Measurements from ENCODE around the gene APP.
"Not testable (repeated sequence)": the region's sequence is repeated elsewhere in the genome, so short reads cannot be mapped to it uniquely, and the experiment has no call there.

Gene APP

GRCh38 chr21:26159869-26160268, 10.7 kb downstream of the APP start:
- DNase-seq: no peak

DNA sequence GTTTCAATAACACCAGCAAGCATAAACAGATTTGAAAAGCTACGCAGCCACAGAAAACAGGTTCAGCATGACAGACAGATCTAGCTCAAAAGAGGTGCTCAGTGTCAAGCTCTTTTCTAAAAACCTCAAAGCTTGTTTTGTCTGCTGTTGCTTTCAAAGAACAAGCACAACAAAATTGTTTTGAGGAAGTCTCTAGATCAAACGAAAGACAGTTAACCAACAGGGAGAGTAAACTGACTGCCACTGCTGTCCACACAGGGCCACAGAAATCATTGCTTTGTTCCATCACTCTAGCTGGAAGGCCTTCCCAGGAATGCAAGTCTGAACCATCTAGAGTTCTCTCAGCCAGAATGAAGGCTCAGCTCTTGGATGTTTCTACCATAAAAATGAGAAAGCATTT, 12.8 kb downstream of the APP start:
- no peak for DNase-seq

- DNase-seq: no peak
These were observed 15.8 kb downstream of the APP start for GRCh38 chr21:26154753-26155152.

DNA sequence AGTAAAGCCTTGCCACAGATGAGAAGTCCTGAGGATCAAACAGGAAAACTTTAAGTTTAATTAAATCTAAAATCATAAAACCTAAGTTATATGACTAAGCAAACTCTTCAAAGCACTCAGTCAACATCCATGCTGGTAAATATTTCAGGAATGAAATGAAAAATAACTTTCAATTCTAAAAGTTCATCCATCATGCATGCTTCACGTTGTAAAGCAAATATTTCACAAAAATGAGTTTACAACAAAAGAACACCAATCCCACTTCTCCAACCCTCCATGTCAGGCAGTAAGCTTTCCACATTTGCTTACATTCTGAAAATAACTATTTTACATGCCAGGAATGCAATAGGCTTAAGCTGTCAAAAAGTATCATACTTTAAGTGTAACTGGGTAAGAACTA, 16.8 kb downstream of the APP start:
- no peak for DNase-seq

DNA sequence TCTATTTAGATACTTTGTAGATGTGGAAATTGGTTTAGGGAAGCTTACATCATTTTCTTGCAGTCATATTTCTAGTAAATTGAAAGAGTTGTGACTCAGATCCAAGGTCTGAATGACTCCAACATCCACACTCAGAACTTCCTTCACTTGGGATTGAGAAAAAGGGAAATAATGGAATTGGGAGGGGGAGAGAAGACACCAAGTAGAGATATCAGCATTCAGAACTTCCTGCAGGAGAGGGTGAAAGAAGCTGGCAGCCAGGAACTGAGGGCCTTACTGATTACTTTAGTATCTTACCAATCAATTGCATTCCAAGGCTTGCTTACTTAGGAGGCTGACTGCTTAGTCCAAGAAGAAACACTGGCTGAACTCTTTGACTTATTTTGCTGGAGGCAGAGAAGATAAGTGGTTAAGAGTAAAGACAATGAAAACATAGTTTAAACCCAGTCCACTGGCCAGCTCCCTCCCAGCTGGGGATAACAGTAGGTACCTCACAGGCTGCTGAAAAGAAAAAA, 21.7 kb downstream of the APP start:
- DNase-seq: no peak

DNA sequence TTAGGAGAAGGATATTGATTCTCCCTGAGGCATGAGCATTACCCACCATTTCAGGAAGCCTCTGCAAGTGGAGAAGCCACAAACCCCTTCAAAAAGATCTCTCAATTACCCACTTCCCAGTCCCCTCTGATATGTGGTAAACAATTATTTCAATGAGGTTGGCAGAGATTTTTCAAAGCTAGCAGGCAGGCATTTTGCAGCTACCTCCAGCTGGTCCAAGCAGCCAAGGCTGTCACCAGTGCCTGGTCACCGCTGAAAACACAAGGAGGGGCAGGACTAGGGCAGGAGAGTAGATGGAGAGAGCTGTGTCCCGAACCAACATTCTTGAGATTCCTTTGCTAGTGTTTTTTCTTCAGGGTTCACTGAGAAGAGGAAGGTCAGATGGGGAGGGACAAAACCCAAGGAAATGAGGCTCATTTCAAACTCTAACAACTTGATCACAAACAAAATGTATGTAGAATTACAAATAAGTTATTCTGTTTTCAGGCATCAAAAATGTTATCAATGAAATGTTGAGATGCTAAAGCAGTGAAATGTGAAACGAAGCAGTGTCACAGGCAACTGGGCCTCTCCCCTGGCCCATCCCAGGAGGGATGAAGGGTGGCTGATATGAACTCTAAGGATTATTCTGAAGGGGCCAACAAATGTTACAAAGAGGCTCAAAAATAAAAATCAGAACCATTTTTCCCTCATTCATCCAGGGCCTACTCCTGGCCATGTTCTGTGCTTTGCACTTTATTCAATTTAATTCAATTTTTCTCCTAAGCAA, 22.3 kb downstream of the APP start:
- DNase-seq: no peak

DNA sequence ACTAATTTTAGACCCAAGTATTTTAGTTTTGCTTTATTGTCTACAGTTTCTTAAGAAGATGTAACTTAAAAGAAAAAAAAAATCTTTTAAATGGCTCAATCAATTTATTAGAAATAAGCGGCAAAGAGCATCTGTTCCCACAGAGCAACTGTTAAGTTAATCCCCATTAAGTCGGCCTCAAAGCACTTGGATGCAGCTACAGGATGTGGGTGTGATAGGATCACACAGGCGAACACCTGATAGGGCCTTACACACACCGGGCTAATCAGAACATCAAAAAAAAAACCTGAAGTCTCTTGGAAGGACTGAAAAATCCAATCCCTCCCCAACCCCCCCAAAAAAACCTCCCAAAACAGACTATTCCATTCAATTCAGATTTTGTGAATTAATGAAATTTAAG, 23.0 kb downstream of the APP start:
- DNase-seq: no peak

DNA sequence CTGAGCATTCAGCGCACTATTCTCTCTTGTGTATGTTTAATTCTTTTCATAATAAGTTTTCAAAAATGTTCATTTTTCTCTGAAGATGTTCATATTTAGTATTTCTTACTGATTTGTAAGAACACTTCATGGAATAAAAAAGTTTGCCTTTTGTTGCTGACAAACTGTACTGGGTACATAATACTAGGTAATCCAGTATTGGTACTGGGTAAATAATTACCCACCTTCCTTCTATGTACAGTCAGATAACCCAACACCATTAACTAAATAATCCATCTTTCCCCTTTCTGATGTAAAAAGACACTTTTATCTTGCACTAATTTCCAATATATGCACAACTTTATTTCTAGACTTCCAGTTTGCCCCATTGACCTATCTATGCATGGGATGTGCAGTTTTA, 23.9 kb downstream of the APP start:
- DNase-seq: no peak

DNA sequence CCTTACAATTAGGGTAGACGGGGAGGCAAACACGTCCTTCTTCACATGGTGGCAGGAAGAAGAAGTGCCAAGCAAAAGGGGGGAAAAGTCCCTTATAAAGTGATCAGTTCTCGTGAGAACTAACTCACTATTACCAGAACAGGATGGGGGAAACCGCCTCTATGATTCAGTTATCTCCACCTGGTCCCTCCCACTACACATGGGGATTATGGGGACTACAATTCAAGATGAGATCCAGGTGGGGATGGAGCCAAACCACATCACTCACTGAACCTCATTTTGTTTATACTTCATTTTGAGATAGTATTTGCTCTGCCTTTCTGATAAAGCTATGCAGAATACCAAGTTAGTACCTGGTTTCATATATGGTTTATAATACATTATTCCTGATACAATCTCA, 26.5 kb downstream of the APP start:
- DNase-seq: no peak

GRCh38 chr21:26142363-26142762, 28.2 kb downstream of the APP start:
- DNase-seq: no peak

- no peak for DNase-seq
These were observed 29.6 kb downstream of the APP start for GRCh38 chr21:26140926-26141325.

DNA sequence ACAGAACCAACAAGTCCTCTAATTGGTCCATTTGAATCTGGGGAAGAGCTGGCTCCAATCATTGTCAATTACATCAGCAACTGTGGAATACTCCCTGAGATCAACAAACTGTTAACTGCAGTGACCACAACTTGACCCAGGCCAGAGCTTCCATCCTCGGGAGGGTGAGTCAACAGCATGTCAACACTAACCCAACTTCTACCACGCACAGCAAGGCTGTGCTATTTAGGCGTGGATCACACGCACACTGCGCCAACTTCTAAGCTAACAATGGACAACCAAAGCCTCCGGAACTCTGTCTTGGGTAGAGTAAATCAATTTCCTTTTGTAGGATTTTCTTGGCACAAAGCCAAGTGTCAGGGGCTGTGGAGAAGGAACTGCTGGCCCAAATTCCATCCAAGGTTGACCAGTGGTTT, 30.4 kb downstream of the APP start:
- peak; percentile 15 to 41 for DNase-seq

GRCh38 chr21:26138615-26139257, 31.8 kb downstream of the APP start:
- no peak for DNase-seq

- DNase-seq: no peak
These were observed 33.0 kb downstream of the APP start for GRCh38 chr21:26137379-26138060.

GRCh38 chr21:26136671-26137070, 33.9 kb downstream of the APP start:
- DNase-seq: no peak

DNA sequence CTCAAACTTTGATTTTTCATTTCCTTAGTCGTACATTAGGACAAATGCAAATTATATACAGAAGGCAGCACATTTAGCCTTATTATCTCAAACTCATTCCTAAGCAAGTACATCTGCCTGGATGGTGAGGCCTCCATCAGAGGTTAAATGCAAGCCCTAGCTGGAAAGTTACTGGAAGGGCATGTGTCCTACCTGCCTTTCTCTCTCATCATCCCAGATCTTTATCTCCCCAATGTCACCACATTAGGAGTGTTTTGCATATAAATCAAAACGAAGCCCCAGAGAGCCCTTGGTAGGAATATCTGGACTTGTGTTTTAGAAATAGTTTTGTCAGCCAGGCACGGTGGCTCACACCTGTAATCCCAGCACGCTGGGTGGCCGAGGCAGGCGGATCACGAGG, 35.0 kb downstream of the APP start:
- DNase-seq: no peak

- DNase-seq: no peak
These were observed 39.0 kb downstream of the APP start for GRCh38 chr21:26131554-26131953.

- DNase-seq: not testable (repeated sequence)
These were observed 39.5 kb downstream of the APP start for GRCh38 chr21:26131053-26131452.

DNA sequence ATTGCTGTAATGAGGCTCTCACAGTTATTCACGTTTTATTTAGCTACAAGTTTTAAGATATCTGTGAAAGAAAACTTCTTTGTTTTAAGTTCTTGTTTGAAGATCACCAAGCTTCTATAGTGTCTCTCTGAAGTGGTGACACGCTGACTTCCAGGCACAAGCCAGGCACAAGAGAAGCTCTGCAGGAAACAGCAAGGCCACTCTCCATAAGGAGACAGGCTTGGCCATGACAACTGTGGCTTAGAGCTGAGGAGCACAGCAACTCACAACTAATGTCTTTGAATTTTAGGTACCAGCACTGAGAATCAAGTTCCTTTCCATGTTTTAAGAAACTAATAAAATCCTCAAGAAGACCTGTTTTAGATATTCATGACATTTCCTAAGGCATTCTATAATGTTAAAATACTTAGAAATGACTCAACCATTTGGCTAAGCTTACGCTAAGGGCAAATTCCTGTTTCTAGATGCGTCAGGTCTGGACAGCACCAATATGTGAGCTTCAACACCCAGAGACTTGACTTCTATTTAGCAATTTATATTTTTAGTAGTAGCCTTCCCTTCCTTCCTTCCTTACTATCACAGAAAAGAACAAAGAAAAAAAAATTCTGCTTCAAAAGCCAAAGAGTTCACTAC, 40.2 kb downstream of the APP start:
- DNase-seq: no peak

GRCh38 chr21:26127918-26128317, 42.7 kb downstream of the APP start:
- DNase-seq: no peak

DNA sequence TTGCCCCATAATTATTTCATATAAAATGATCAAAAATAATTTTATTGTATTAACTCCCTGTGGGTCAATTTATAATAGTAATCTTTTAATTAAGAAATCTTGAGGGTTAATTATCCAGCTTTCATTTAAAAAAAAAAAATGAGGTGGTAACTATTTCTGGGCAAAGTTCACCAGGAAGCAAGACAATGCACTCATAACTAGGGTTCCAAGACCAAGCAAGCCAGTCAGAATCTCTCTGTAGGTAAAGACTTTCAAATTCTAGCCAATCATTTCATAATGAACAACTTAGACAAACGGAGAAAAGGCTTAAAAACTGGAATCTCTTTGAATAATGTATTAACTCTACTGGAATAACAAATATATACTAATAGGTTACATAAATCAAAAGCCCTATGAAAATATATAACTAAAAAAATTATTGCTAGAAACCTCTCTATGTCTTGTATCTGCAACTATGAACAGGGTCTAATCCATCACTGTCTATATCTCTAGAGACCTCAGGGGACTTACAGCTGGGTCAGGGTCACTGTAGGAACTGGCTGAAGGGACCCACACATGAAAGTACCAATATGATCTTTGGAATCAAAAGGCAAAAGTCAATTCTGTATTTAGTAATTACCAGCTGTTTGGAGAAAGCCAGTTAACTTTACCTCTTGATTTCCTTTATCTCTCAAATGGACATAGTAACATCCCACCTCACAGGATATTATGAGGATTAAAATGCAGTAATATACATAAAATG, 43.3 kb downstream of the APP start:
- DNase-seq: no peak

- no peak for DNase-seq
These were observed 44.4 kb downstream of the APP start for GRCh38 chr21:26126168-26126553.
